ENCODE data around the gene PRXL2A. TPM values are rescaled to one million over a fixed set of nuclear protein-coding genes. Genes with fewer than 3 reads are reported as not detected.
"Not testable (repeated sequence)": the region's sequence is repeated elsewhere in the genome, so short reads cannot be mapped to it uniquely, and the experiment has no call there.

The PRXL2A gene
- total RNA-seq, 6 experiments from 2014 or later: 0.15 to 0.52 (median 0.28) TPM; not detected in 3

GRCh38 chr10:80414142-80414895 is 6.0 kb downstream of the PRXL2A start:
- H3K4me3 Mint-ChIP-seq: no peak overlapping the region

GRCh38 chr10:80415734-80416478 is 7.6 kb downstream of the PRXL2A start:
- Mint-ChIP-seq H3K36me3 (ENCODE audit: low read depth) (no peaks in the 10 kb centered on the region), H3K4me1 (ENCODE audit: low read depth) (peaks cover 18% of the 10 kb centered on the region; the same call in 1 of the 2 replicates), H3K4me3 (no peak overlapping the region), H3K9me3 (no peaks in the 10 kb centered on the region), H3K27me3 (ENCODE audit: insufficient read depth) (peaks cover 21% of the 10 kb centered on the region), H3K27ac (no peak overlapping the region)
- no peak for DNase-seq
- no peak for TF ChIP-seq CTCF (IDR thresholded peaks at IDR 0.05)

More at GRCh38 chr10:80414142-80414895, 6.0 kb downstream of the PRXL2A start:
- DNase-seq: no peak
- peaks cover 19% of the 10 kb centered on the region for H3K27me3 Mint-ChIP-seq (ENCODE audit: insufficient read depth)
- H3K27ac Mint-ChIP-seq: no peak overlapping the region
- H3K36me3 Mint-ChIP-seq (ENCODE audit: low read depth): no peaks in the 10 kb centered on the region
- H3K9me3 Mint-ChIP-seq: no peaks in the 10 kb centered on the region
- TF ChIP-seq CTCF (IDR thresholded peaks at IDR 0.05): no peak
- H3K4me1 Mint-ChIP-seq (ENCODE audit: low read depth): peaks cover 18% of the 10 kb centered on the region; the same call in 1 of the 2 replicates

- TF ChIP-seq CTCF (IDR thresholded peaks at IDR 0.05): no peak
- DNase-seq: no peak
- Mint-ChIP-seq H3K9me3 (no peaks in the 10 kb centered on the region), H3K27ac (no peak overlapping the region), H3K36me3 (ENCODE audit: low read depth) (no peaks in the 10 kb centered on the region), H3K4me1 (ENCODE audit: low read depth) (peaks cover 18% of the 10 kb centered on the region; the same call in 1 of the 2 replicates), H3K27me3 (ENCODE audit: insufficient read depth) (peaks cover 21% of the 10 kb centered on the region), H3K4me3 (no peak overlapping the region)
Observed at GRCh38 chr10:80416479-80417098, 8.2 kb downstream of the PRXL2A start.

- DNase-seq; H3K4me3 Mint-ChIP-seq; H3K36me3 Mint-ChIP-seq (ENCODE audit: low read depth); H3K27ac Mint-ChIP-seq; H3K9me3 Mint-ChIP-seq: not testable (repeated sequence)
- Mint-ChIP-seq H3K4me1 (ENCODE audit: low read depth) (peaks cover 17% of the 10 kb centered on the region; the same call in 1 of the 2 replicates), H3K27me3 (ENCODE audit: insufficient read depth) (peaks cover 21% of the 10 kb centered on the region)
Observed at GRCh38 chr10:80417256-80417655, 8.9 kb downstream of the PRXL2A start.

- Mint-ChIP-seq H3K4me3 (no peak overlapping the region), H3K4me1 (ENCODE audit: low read depth) (no peaks in the 10 kb centered on the region), H3K27ac (no peak overlapping the region), H3K36me3 (ENCODE audit: low read depth) (no peaks in the 10 kb centered on the region), H3K27me3 (ENCODE audit: insufficient read depth) (peaks cover 31% of the 10 kb centered on the region), H3K9me3 (no peaks in the 10 kb centered on the region)
- DNase-seq: no peak
- no peak for TF ChIP-seq CTCF (IDR thresholded peaks at IDR 0.05)
Observed at GRCh38 chr10:80421050-80421706, 12.8 kb downstream of the PRXL2A start.

Measured in HFFc6 (cell line).